Measurements from ENCODE around the gene IGSF22.

The IGSF22 gene

GRCh38 chr11:18761741-18762140, 35.8 kb upstream of the IGSF22 start:
- Histone ChIP-seq H3K79me1 (ENCODE audit: low read depth, low read length) (peaks cover 2% of the 10 kb centered on the region), H3K9me3 (replicated peaks in 1 of 2; ENCODE audit: control insufficient read depth in 2 of 2, insufficient read depth in 1 of 2, low read depth in 1 of 2, low read length in 2 of 2) (no peaks in the 10 kb centered on the region), H2AFZ (ENCODE audit: low read length) (no peak overlapping the region), H3K18ac (ENCODE audit: low read length) (peak overlapping the region; percentile 33), H3K27ac (replicated peaks; ENCODE audit: low read length) (no peak overlapping the region), H4K8ac (ENCODE audit: low read depth, low read length) (no peak overlapping the region), H3K27me3 (ENCODE audit: control insufficient read depth in 3 of 3, insufficient read depth in 3 of 3, low read depth in 1 of 3, low read length in 3 of 3) (no peaks in the 10 kb centered on the region), H3K4me1 (ENCODE audit: control insufficient read depth in 2 of 2, insufficient read depth in 1 of 2, low read depth in 1 of 2, low read length in 2 of 2) (no peaks in the 10 kb centered on the region), H2BK12ac (ENCODE audit: low read length) (no peak overlapping the region), H2BK120ac (ENCODE audit: low read depth, low read length) (no peak overlapping the region), H3K36me3 (replicated peaks in 1 of 2; ENCODE audit: control insufficient read depth in 2 of 2, insufficient read depth in 2 of 2, low read length in 2 of 2) (peaks cover 0 to 2% of the 10 kb centered on the region in 2 donors), H3K4me2 (ENCODE audit: insufficient read depth, low read length, poor library complexity, severe bottlenecking) (no peak overlapping the region), H3K4ac (ENCODE audit: low read length) (no peak overlapping the region), H4K91ac (ENCODE audit: low read depth, low read length, poor library complexity) (no peak overlapping the region), H2BK5ac (ENCODE audit: low read length) (no peak overlapping the region), H3K23ac (ENCODE audit: low read depth, low read length, poor library complexity) (no peak overlapping the region), H3K9ac (ENCODE audit: low read depth, low read length, poor library complexity) (no peak overlapping the region), H3K4me3 (ENCODE audit: low read length in 2 of 2) (no peak overlapping the region), H3K14ac (ENCODE audit: low read length) (peak overlapping the region; percentile 6), H2BK15ac (ENCODE audit: low read length) (no peak overlapping the region), H2AK5ac (ENCODE audit: low read depth, low read length) (no peak overlapping the region)
- DNase-seq (ENCODE audit: low spot score), result no peak
- WGBS, 2 donors (ENCODE audit: extremely low coverage in 2 of 2, insufficient read length in 2 of 2, insufficient replicate concordance in 1 of 2), result no CpG with 5 or more reads among the region's 11 CpGs

DNA sequence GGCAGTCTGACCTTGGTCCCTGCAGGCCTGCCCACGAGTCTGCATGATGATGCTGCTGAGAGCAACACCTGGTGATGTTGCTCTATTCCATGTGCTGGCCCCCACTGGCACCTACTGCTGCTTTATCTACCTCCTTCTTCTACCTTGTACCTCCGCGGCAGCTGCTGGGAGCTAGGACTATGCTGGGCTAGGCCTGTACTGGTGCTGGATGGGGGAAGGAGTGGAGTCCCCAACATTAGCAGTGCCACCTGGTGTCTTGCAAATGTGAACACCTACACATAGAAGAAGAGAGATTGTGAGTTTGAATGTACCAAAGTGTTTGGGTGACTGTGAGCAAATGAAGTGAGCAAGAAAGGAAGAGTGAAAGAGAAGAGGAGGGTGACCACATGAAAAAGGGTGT, 35.2 kb upstream of the IGSF22 start:
- Histone ChIP-seq H2AFZ (ENCODE audit: low read length) (no peak overlapping the region), H3K36me3 (replicated peaks in 1 of 2; ENCODE audit: control insufficient read depth in 2 of 2, insufficient read depth in 2 of 2, low read length in 2 of 2) (peaks cover 0 to 2% of the 10 kb centered on the region in 2 donors), H3K9me3 (replicated peaks in 1 of 2; ENCODE audit: control insufficient read depth in 2 of 2, insufficient read depth in 1 of 2, low read depth in 1 of 2, low read length in 2 of 2) (no peaks in the 10 kb centered on the region), H3K4me1 (ENCODE audit: control insufficient read depth in 2 of 2, insufficient read depth in 1 of 2, low read depth in 1 of 2, low read length in 2 of 2) (no peaks in the 10 kb centered on the region), H3K4me3 (ENCODE audit: low read length in 2 of 2) (no peak overlapping the region), H4K8ac (ENCODE audit: low read depth, low read length) (no peak overlapping the region), H4K91ac (ENCODE audit: low read depth, low read length, poor library complexity) (no peak overlapping the region), H3K23ac (ENCODE audit: low read depth, low read length, poor library complexity) (no peak overlapping the region), H3K18ac (ENCODE audit: low read length) (no peak overlapping the region), H3K4me2 (ENCODE audit: insufficient read depth, low read length, poor library complexity, severe bottlenecking) (no peak overlapping the region), H3K27me3 (ENCODE audit: control insufficient read depth in 3 of 3, insufficient read depth in 3 of 3, low read depth in 1 of 3, low read length in 3 of 3) (no peaks in the 10 kb centered on the region), H2AK5ac (ENCODE audit: low read depth, low read length) (no peak overlapping the region), H3K9ac (ENCODE audit: low read depth, low read length, poor library complexity) (no peak overlapping the region), H3K79me1 (ENCODE audit: low read depth, low read length) (peaks cover 2% of the 10 kb centered on the region), H2BK120ac (ENCODE audit: low read depth, low read length) (no peak overlapping the region), H2BK12ac (ENCODE audit: low read length) (no peak overlapping the region), H2BK5ac (ENCODE audit: low read length) (no peak overlapping the region), H3K27ac (replicated peaks; ENCODE audit: low read length) (no peak overlapping the region), H3K4ac (ENCODE audit: low read length) (no peak overlapping the region), H2BK15ac (ENCODE audit: low read length) (no peak overlapping the region), H3K14ac (ENCODE audit: low read length) (peak overlapping the region; percentile 31)
- DNase-seq (ENCODE audit: low spot score), result no peak
- no CpG with 5 or more reads among the region's 3 CpGs for WGBS, 2 donors (ENCODE audit: extremely low coverage in 2 of 2, insufficient read length in 2 of 2, insufficient replicate concordance in 1 of 2)

DNA sequence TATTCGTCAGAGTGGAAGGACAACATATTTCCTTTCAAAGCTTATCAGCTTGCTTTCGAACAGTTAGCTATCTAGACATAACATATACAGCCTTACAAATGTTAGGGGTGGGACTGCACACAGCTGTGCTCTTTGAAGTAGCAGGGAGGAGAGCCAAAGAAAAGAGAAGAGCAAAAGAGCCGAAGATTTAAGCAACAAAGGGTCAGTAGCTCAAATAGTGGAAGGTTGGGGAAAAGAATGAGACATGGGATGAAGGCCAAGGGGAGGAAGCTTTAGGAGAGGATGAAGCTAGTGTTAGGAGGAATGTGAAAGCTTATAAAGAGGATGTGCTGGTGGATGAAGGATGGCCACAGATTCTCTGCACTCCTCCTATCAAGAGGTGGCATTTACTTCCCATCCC, 31.8 kb upstream of the IGSF22 start:
- Histone ChIP-seq H3K9me3 (replicated peaks in 1 of 2; ENCODE audit: control insufficient read depth in 2 of 2, insufficient read depth in 1 of 2, low read depth in 1 of 2, low read length in 2 of 2) (peaks cover 0 to 2% of the 10 kb centered on the region in 2 donors), H3K14ac (ENCODE audit: low read length) (no peak overlapping the region), H3K4me2 (ENCODE audit: insufficient read depth, low read length, poor library complexity, severe bottlenecking) (no peak overlapping the region), H3K4ac (ENCODE audit: low read length) (no peak overlapping the region), H3K4me1 (ENCODE audit: control insufficient read depth in 2 of 2, insufficient read depth in 1 of 2, low read depth in 1 of 2, low read length in 2 of 2) (peaks cover 0 to 3% of the 10 kb centered on the region in 2 donors), H2BK5ac (ENCODE audit: low read length) (no peak overlapping the region), H2BK15ac (ENCODE audit: low read length) (no peak overlapping the region), H2AK5ac (ENCODE audit: low read depth, low read length) (no peak overlapping the region), H3K18ac (ENCODE audit: low read length) (no peak overlapping the region), H3K36me3 (replicated peaks in 1 of 2; ENCODE audit: control insufficient read depth in 2 of 2, insufficient read depth in 2 of 2, low read length in 2 of 2) (peaks cover 0 to 2% of the 10 kb centered on the region in 2 donors), H3K9ac (ENCODE audit: low read depth, low read length, poor library complexity) (no peak overlapping the region), H4K91ac (ENCODE audit: low read depth, low read length, poor library complexity) (no peak overlapping the region), H2BK120ac (ENCODE audit: low read depth, low read length) (no peak overlapping the region), H3K79me1 (ENCODE audit: low read depth, low read length) (peaks cover 2% of the 10 kb centered on the region), H4K8ac (ENCODE audit: low read depth, low read length) (no peak overlapping the region), H3K27me3 (ENCODE audit: control insufficient read depth in 3 of 3, insufficient read depth in 3 of 3, low read depth in 1 of 3, low read length in 3 of 3) (peaks cover 0 to 6% (median 0%) of the 10 kb centered on the region in 3 experiments), H3K4me3 (ENCODE audit: low read length in 2 of 2) (no peak overlapping the region), H2AFZ (ENCODE audit: low read length) (no peak overlapping the region), H3K23ac (ENCODE audit: low read depth, low read length, poor library complexity) (no peak overlapping the region), H2BK12ac (ENCODE audit: low read length) (no peak overlapping the region), H3K27ac (replicated peaks; ENCODE audit: low read length) (no peak overlapping the region)
- no peak for DNase-seq (ENCODE audit: low spot score)
- no CpG with 5 or more reads among the region's 3 CpGs for WGBS, 2 donors (ENCODE audit: extremely low coverage in 2 of 2, insufficient read length in 2 of 2, insufficient replicate concordance in 1 of 2)

GRCh38 chr11:18756889-18757288, 30.9 kb upstream of the IGSF22 start:
- H3K9me3 ChIP-seq (replicated peaks in 1 of 2; ENCODE audit: control insufficient read depth in 2 of 2, insufficient read depth in 1 of 2, low read depth in 1 of 2, low read length in 2 of 2), result peaks cover 0 to 2% of the 10 kb centered on the region in 2 donors
- H2AFZ ChIP-seq (ENCODE audit: low read length), result no peak overlapping the region
- no CpG with 5 or more reads among the region's 2 CpGs for WGBS, 2 donors (ENCODE audit: extremely low coverage in 2 of 2, insufficient read length in 2 of 2, insufficient replicate concordance in 1 of 2)
- H4K8ac ChIP-seq (ENCODE audit: low read depth, low read length), result no peak overlapping the region
- no peak overlapping the region for H2AK5ac ChIP-seq (ENCODE audit: low read depth, low read length)
- no peak overlapping the region for H3K4me3 ChIP-seq (ENCODE audit: low read length in 2 of 2)
- no peak overlapping the region for H2BK5ac ChIP-seq (ENCODE audit: low read length)
- no peak overlapping the region for H2BK120ac ChIP-seq (ENCODE audit: low read depth, low read length)
- H3K4me2 ChIP-seq (ENCODE audit: insufficient read depth, low read length, poor library complexity, severe bottlenecking), result no peak overlapping the region
- H3K14ac ChIP-seq (ENCODE audit: low read length), result no peak overlapping the region
- no peak for DNase-seq (ENCODE audit: low spot score)
- no peak overlapping the region for H3K18ac ChIP-seq (ENCODE audit: low read length)
- H3K27me3 ChIP-seq (ENCODE audit: control insufficient read depth in 3 of 3, insufficient read depth in 3 of 3, low read depth in 1 of 3, low read length in 3 of 3), result peaks cover 0 to 6% (median 0%) of the 10 kb centered on the region in 3 experiments
- H2BK15ac ChIP-seq (ENCODE audit: low read length), result no peak overlapping the region
- H3K4me1 ChIP-seq (ENCODE audit: control insufficient read depth in 2 of 2, insufficient read depth in 1 of 2, low read depth in 1 of 2, low read length in 2 of 2), result peaks cover 0 to 7% of the 10 kb centered on the region in 2 donors
- no peak overlapping the region for H3K23ac ChIP-seq (ENCODE audit: low read depth, low read length, poor library complexity)
- peaks cover 2% of the 10 kb centered on the region for H3K79me1 ChIP-seq (ENCODE audit: low read depth, low read length)
- no peak overlapping the region for H3K9ac ChIP-seq (ENCODE audit: low read depth, low read length, poor library complexity)
- H4K91ac ChIP-seq (ENCODE audit: low read depth, low read length, poor library complexity), result no peak overlapping the region
- H3K36me3 ChIP-seq (replicated peaks in 1 of 2; ENCODE audit: control insufficient read depth in 2 of 2, insufficient read depth in 2 of 2, low read length in 2 of 2), result peaks cover 0 to 2% of the 10 kb centered on the region in 2 donors
- no peak overlapping the region for H3K27ac ChIP-seq (replicated peaks; ENCODE audit: low read length)
- no peak overlapping the region for H2BK12ac ChIP-seq (ENCODE audit: low read length)
- H3K4ac ChIP-seq (ENCODE audit: low read length), result no peak overlapping the region

Data from neuronal stem cell (in vitro differentiated cells).